SJCRH30 (cell line): Measurements from ENCODE around the gene SPATA18. TPM values are rescaled to one million over a fixed set of nuclear protein-coding genes. Genes with fewer than 3 reads are reported as not detected.
A peak's percentile ranks its signal among the peaks of the same experiment; 100 is the strongest.

Experiments
- DNase-seq, 2 experiments: peaks; one replicate each; pipeline ENCODE4 v3.0.0-alpha.2; 2015 to 2020
- H3K27ac ChIP-seq: fragments of 250-450 bp; sonication (Bioruptor Pico); 2 replicates; pipeline ENCODE4 v1.5.1; 2020; ENCODE audit warnings: mild to moderate bottlenecking, moderate library complexity
- H3K27me3 ChIP-seq: fragments of 250-450 bp; sonication (Bioruptor Pico); 2 replicates; pipeline ENCODE4 v1.5.1; 2020; ENCODE audit warnings: mild to moderate bottlenecking, moderate library complexity
- H3K36me3 ChIP-seq: fragments of 250-450 bp; sonication (Bioruptor Pico); 2 replicates; pipeline ENCODE4 v1.5.1; 2020; ENCODE audit warnings: mild to moderate bottlenecking, moderate library complexity
- H3K4me1 ChIP-seq: fragments of 250-450 bp; sonication (Bioruptor Pico); 2 replicates; pipeline ENCODE4 v1.5.1; 2020; ENCODE audit warnings: mild to moderate bottlenecking, moderate library complexity
- H3K4me3 ChIP-seq: fragments of 250-450 bp; sonication (Bioruptor Pico); 2 replicates; pipeline ENCODE4 v1.5.1; 2020; ENCODE audit warnings: mild to moderate bottlenecking, moderate library complexity
- H3K9me3 ChIP-seq: fragments of 250-450 bp; sonication (Bioruptor Pico); replicated peaks from 2 replicates; pipeline ENCODE4 v1.5.1; 2020; ENCODE audit warnings: mild to moderate bottlenecking, moderate library complexity
- total RNA-seq: library from RNA; depleted of rRNA; stranded (reverse); fragments of >200 nt; shearing (Covaris generic); gene quantifications from 2 replicates; pipeline ENCODE4 v1.2.3, GENCODE V29; 2014

SPATA18 gene
- total RNA-seq, 1 experiment from 2014 or later: not detected

- H3K4me1 ChIP-seq: peaks cover 8% of the 10 kb centered on the region; the same call in 1 of the 2 replicates
- no peaks in the 10 kb centered on the region for H3K9me3 ChIP-seq
- H3K27me3 ChIP-seq: no peaks in the 10 kb centered on the region
- peak overlapping the region; percentile 79 for H3K27ac ChIP-seq
- no peak for DNase-seq
- H3K4me3 ChIP-seq: peak overlapping the region; percentile 87
- peaks cover 15% of the 10 kb centered on the region for H3K36me3 ChIP-seq
Observed at GRCh38 chr4:52036886-52037530, 14.1 kb upstream of the SPATA18 start.

- peak; percentile 82 to 87 for DNase-seq
- Histone ChIP-seq H3K36me3 (peaks cover 10% of the 10 kb centered on the region; the same call in 1 of the 2 replicates), H3K4me3 (peak overlapping the region; percentile 87), H3K27ac (peak overlapping the region; percentile 79), H3K9me3 (no peaks in the 10 kb centered on the region), H3K27me3 (no peaks in the 10 kb centered on the region), H3K4me1 (peaks cover 8% of the 10 kb centered on the region; the same call in 1 of the 2 replicates)
Observed at GRCh38 chr4:52037689-52038102, 13.4 kb upstream of the SPATA18 start.

GRCh38 chr4:52038103-52038912 is 12.8 kb upstream of the SPATA18 start, which contains the start of gene SGCB:
TSS of gene SGCB (minus strand) at chr4:52038299. CDS start at chr4:52038259, 40 bp downstream.
- no peaks in the 10 kb centered on the region for H3K9me3 ChIP-seq
- H3K4me1 ChIP-seq: peaks cover 8% of the 10 kb centered on the region; the same call in 1 of the 2 replicates
- H3K27me3 ChIP-seq: no peaks in the 10 kb centered on the region
- H3K4me3 ChIP-seq: peak within 1 kb of the TSS; percentile 87
- H3K36me3 ChIP-seq: peaks cover 6% of the 10 kb centered on the region; the same call in 1 of the 2 replicates
- DNase-seq: peak; percentile 81 to 82
- peak within 1 kb of the TSS; percentile 79 for H3K27ac ChIP-seq

- no peak for DNase-seq
- no peaks in the 10 kb centered on the region for H3K9me3 ChIP-seq
- H3K4me3 ChIP-seq: no peak overlapping the region
- no peaks in the 10 kb centered on the region for H3K4me1 ChIP-seq
- H3K27ac ChIP-seq: no peak overlapping the region
- no peaks in the 10 kb centered on the region for H3K27me3 ChIP-seq
- H3K36me3 ChIP-seq: no peaks in the 10 kb centered on the region
Observed at GRCh38 chr4:52045028-52045427, 6.1 kb upstream of the SPATA18 start.

- no peaks in the 10 kb centered on the region for H3K9me3 ChIP-seq
- H3K4me3 ChIP-seq: no peak overlapping the region
- no peak overlapping the region for H3K27ac ChIP-seq
- DNase-seq: no peak
- H3K36me3 ChIP-seq: no peaks in the 10 kb centered on the region
- no peaks in the 10 kb centered on the region for H3K27me3 ChIP-seq
- no peaks in the 10 kb centered on the region for H3K4me1 ChIP-seq
Observed at GRCh38 chr4:52049266-52049665, 1.8 kb upstream of the SPATA18 start.

- Histone ChIP-seq H3K27ac (no peak overlapping the region), H3K4me1 (no peaks in the 10 kb centered on the region)
Observed at GRCh38 chr4:52051615-52052474, 741 bp downstream of the SPATA18 start.

GRCh38 chr4:52052475-52052780 is 1.3 kb downstream of the SPATA18 start:
- Histone ChIP-seq H3K4me3 (no peak overlapping the region), H3K9me3 (no peaks in the 10 kb centered on the region), H3K36me3 (no peaks in the 10 kb centered on the region), H3K27ac (no peak overlapping the region), H3K27me3 (no peaks in the 10 kb centered on the region), H3K4me1 (no peaks in the 10 kb centered on the region)
- no peak for DNase-seq

More at GRCh38 chr4:52051615-52052474, 741 bp downstream of the SPATA18 start:
- DNase-seq: no peak
- Histone ChIP-seq H3K9me3 (no peaks in the 10 kb centered on the region), H3K36me3 (no peaks in the 10 kb centered on the region), H3K27me3 (no peaks in the 10 kb centered on the region), H3K4me3 (no peak overlapping the region)

GRCh38 chr4:52054254-52054653 is 3.1 kb downstream of the SPATA18 start:
- no peak for DNase-seq
- no peaks in the 10 kb centered on the region for H3K4me1 ChIP-seq
- H3K27me3 ChIP-seq: no peaks in the 10 kb centered on the region
- H3K9me3 ChIP-seq: no peaks in the 10 kb centered on the region
- no peak overlapping the region for H3K4me3 ChIP-seq
- H3K36me3 ChIP-seq: no peaks in the 10 kb centered on the region
- no peak overlapping the region for H3K27ac ChIP-seq

- no peaks in the 10 kb centered on the region for H3K36me3 ChIP-seq
Observed at GRCh38 chr4:52057196-52057595, 6.1 kb downstream of the SPATA18 start.

GRCh38 chr4:52058275-52058674 is 7.2 kb downstream of the SPATA18 start:
- H3K36me3 ChIP-seq: no peaks in the 10 kb centered on the region
- no peak overlapping the region for H3K27ac ChIP-seq
- no peak for DNase-seq
- H3K4me1 ChIP-seq: no peaks in the 10 kb centered on the region
- H3K4me3 ChIP-seq: no peak overlapping the region
- no peaks in the 10 kb centered on the region for H3K9me3 ChIP-seq
- H3K27me3 ChIP-seq: no peaks in the 10 kb centered on the region

More at GRCh38 chr4:52057196-52057595, 6.1 kb downstream of the SPATA18 start:
- H3K27ac ChIP-seq: no peak overlapping the region
- no peak overlapping the region for H3K4me3 ChIP-seq
- no peak for DNase-seq
- no peaks in the 10 kb centered on the region for H3K9me3 ChIP-seq
- no peaks in the 10 kb centered on the region for H3K4me1 ChIP-seq
- H3K27me3 ChIP-seq: no peaks in the 10 kb centered on the region

- H3K4me1 ChIP-seq: no peaks in the 10 kb centered on the region
- DNase-seq: no peak
- H3K36me3 ChIP-seq: no peaks in the 10 kb centered on the region
- no peaks in the 10 kb centered on the region for H3K27me3 ChIP-seq
- no peaks in the 10 kb centered on the region for H3K9me3 ChIP-seq
- no peak overlapping the region for H3K27ac ChIP-seq
- H3K4me3 ChIP-seq: no peak overlapping the region
Observed at GRCh38 chr4:52059372-52059771, 8.3 kb downstream of the SPATA18 start.

GRCh38 chr4:52069571-52069970 is 18.5 kb downstream of the SPATA18 start:
- H3K4me1 ChIP-seq: no peaks in the 10 kb centered on the region
- H3K27ac ChIP-seq: no peak overlapping the region
- H3K27me3 ChIP-seq: no peaks in the 10 kb centered on the region; the same call in 1 of the 2 replicates
- H3K4me3 ChIP-seq: no peak overlapping the region
- H3K36me3 ChIP-seq: no peaks in the 10 kb centered on the region
- DNase-seq: no peak
- no peaks in the 10 kb centered on the region for H3K9me3 ChIP-seq

GRCh38 chr4:52071791-52072546 is 20.9 kb downstream of the SPATA18 start:
- H3K4me3 ChIP-seq: no peak overlapping the region
- no peaks in the 10 kb centered on the region for H3K4me1 ChIP-seq
- DNase-seq: no peak
- no peaks in the 10 kb centered on the region for H3K9me3 ChIP-seq
- no peaks in the 10 kb centered on the region for H3K36me3 ChIP-seq
- H3K27ac ChIP-seq: no peak overlapping the region
- H3K27me3 ChIP-seq: peaks cover 6% of the 10 kb centered on the region

- H3K27ac ChIP-seq: no peak overlapping the region
- no peak for DNase-seq
Observed at GRCh38 chr4:52076731-52077130, 25.6 kb downstream of the SPATA18 start.

More at GRCh38 chr4:52076731-52077130, 25.6 kb downstream of the SPATA18 start:
- Histone ChIP-seq H3K4me3 (no peak overlapping the region), H3K27me3 (peaks cover 6% of the 10 kb centered on the region), H3K36me3 (no peaks in the 10 kb centered on the region), H3K9me3 (no peaks in the 10 kb centered on the region), H3K4me1 (no peaks in the 10 kb centered on the region)
